ENCODE measurements around the gene NFAT5.
"Not testable (repeated sequence)": the region's sequence is repeated elsewhere in the genome, so short reads cannot be mapped to it uniquely, and the experiment has no call there.

NFAT5 gene

GRCh38 chr16:69720822-69721430, 155.2 kb downstream of the NFAT5 start:
- no peak overlapping the region for H3K27ac Mint-ChIP-seq

GRCh38 chr16:69721441-69721957, 155.7 kb downstream of the NFAT5 start:
- H3K36me3 Mint-ChIP-seq: no peaks in the 10 kb centered on the region
- no peak overlapping the region for H3K27ac Mint-ChIP-seq
- no peaks in the 10 kb centered on the region for H3K27me3 Mint-ChIP-seq
- no peak overlapping the region for H3K4me3 Mint-ChIP-seq
- H3K4me1 Mint-ChIP-seq: peaks cover 15% of the 10 kb centered on the region
- H3K9me3 Mint-ChIP-seq: no peaks in the 10 kb centered on the region

More at GRCh38 chr16:69720822-69721430, 155.2 kb downstream of the NFAT5 start:
- Mint-ChIP-seq H3K27me3 (no peaks in the 10 kb centered on the region), H3K4me3 (no peak overlapping the region), H3K9me3 (no peaks in the 10 kb centered on the region), H3K4me1 (peaks cover 9% of the 10 kb centered on the region), H3K36me3 (no peaks in the 10 kb centered on the region)

- peaks cover 26% of the 10 kb centered on the region for H3K4me1 Mint-ChIP-seq
- H3K4me3 Mint-ChIP-seq: no peak overlapping the region
- no peaks in the 10 kb centered on the region for H3K36me3 Mint-ChIP-seq
- peak overlapping the region; percentile 51 for H3K27ac Mint-ChIP-seq
- H3K9me3 Mint-ChIP-seq: no peaks in the 10 kb centered on the region
- no peaks in the 10 kb centered on the region for H3K27me3 Mint-ChIP-seq
These were observed 158.7 kb downstream of the NFAT5 start for GRCh38 chr16:69724414-69724873.

GRCh38 chr16:69724981-69725479, 159.3 kb downstream of the NFAT5 start:
- peak overlapping the region; percentile 51 for H3K27ac Mint-ChIP-seq
- H3K4me1 Mint-ChIP-seq: peaks cover 26% of the 10 kb centered on the region
- H3K27me3 Mint-ChIP-seq: no peaks in the 10 kb centered on the region
- H3K36me3 Mint-ChIP-seq: no peaks in the 10 kb centered on the region
- peak overlapping the region; percentile 11 for H3K4me3 Mint-ChIP-seq
- no peaks in the 10 kb centered on the region for H3K9me3 Mint-ChIP-seq

GRCh38 chr16:69725480-69726312, 159.9 kb downstream of the NFAT5 start:
- no peaks in the 10 kb centered on the region for H3K36me3 Mint-ChIP-seq
- H3K27me3 Mint-ChIP-seq: no peaks in the 10 kb centered on the region
- H3K9me3 Mint-ChIP-seq: no peaks in the 10 kb centered on the region
- peaks cover 26% of the 10 kb centered on the region for H3K4me1 Mint-ChIP-seq
- peak overlapping the region; percentile 85 for H3K4me3 Mint-ChIP-seq
- H3K27ac Mint-ChIP-seq: peak overlapping the region; percentile 78

GRCh38 chr16:69726313-69727060, 160.7 kb downstream of the NFAT5 start, which contains the start of gene NQO1:
NQO1 (minus strand) TSS chr16:69726560; CDS start chr16:69726439, 121 bp downstream.
- peak within 1 kb of the TSS; percentile 85 for H3K4me3 Mint-ChIP-seq
- H3K27ac Mint-ChIP-seq: peak within 1 kb of the TSS; percentile 78
- H3K4me1 Mint-ChIP-seq: peaks cover 26% of the 10 kb centered on the region
- H3K36me3 Mint-ChIP-seq: no peaks in the 10 kb centered on the region
- H3K27me3 Mint-ChIP-seq: no peaks in the 10 kb centered on the region
- H3K9me3 Mint-ChIP-seq: no peaks in the 10 kb centered on the region

- no peaks in the 10 kb centered on the region for H3K9me3 Mint-ChIP-seq
- H3K36me3 Mint-ChIP-seq: no peaks in the 10 kb centered on the region
- peak overlapping the region; percentile 59 for H3K27ac Mint-ChIP-seq
- H3K4me1 Mint-ChIP-seq: peaks cover 26% of the 10 kb centered on the region
- H3K4me3 Mint-ChIP-seq: no peak overlapping the region
- no peaks in the 10 kb centered on the region for H3K27me3 Mint-ChIP-seq
These were observed 162.1 kb downstream of the NFAT5 start for GRCh38 chr16:69727916-69728270.

GRCh38 chr16:69729030-69729429, 163.3 kb downstream of the NFAT5 start:
- not testable (repeated sequence) for H3K27ac Mint-ChIP-seq

GRCh38 chr16:69731280-69731679, 165.5 kb downstream of the NFAT5 start:
- H3K4me1 Mint-ChIP-seq: peaks cover 13% of the 10 kb centered on the region
- H3K27me3 Mint-ChIP-seq, H3K4me3 Mint-ChIP-seq, H3K27ac Mint-ChIP-seq, H3K36me3 Mint-ChIP-seq, H3K9me3 Mint-ChIP-seq: not testable (repeated sequence)

More at GRCh38 chr16:69729030-69729429, 163.3 kb downstream of the NFAT5 start:
- H3K36me3 Mint-ChIP-seq, H3K4me3 Mint-ChIP-seq, H3K27me3 Mint-ChIP-seq, H3K9me3 Mint-ChIP-seq: not testable (repeated sequence)
- H3K4me1 Mint-ChIP-seq: peaks cover 26% of the 10 kb centered on the region

GRCh38 chr16:69732101-69732500, 166.3 kb downstream of the NFAT5 start:
- peaks cover 5% of the 10 kb centered on the region for H3K4me1 Mint-ChIP-seq
- no peaks in the 10 kb centered on the region for H3K27me3 Mint-ChIP-seq
- no peak overlapping the region for H3K4me3 Mint-ChIP-seq
- no peak overlapping the region for H3K27ac Mint-ChIP-seq
- no peaks in the 10 kb centered on the region for H3K36me3 Mint-ChIP-seq
- no peaks in the 10 kb centered on the region for H3K9me3 Mint-ChIP-seq

- Mint-ChIP-seq H3K36me3 (peaks cover 12% of the 10 kb centered on the region), H3K9me3 (no peaks in the 10 kb centered on the region), H3K27ac (no peak overlapping the region), H3K4me3 (no peak overlapping the region), H3K4me1 (no peaks in the 10 kb centered on the region), H3K27me3 (no peaks in the 10 kb centered on the region)
These were observed 175.8 kb downstream of the NFAT5 start for GRCh38 chr16:69741519-69741918.

- Mint-ChIP-seq H3K4me3 (no peak overlapping the region), H3K27me3 (no peaks in the 10 kb centered on the region), H3K4me1 (peaks cover under 1% of the 10 kb centered on the region), H3K9me3 (no peaks in the 10 kb centered on the region), H3K36me3 (peaks cover 12% of the 10 kb centered on the region), H3K27ac (peak overlapping the region; percentile 25)
These were observed 176.5 kb downstream of the NFAT5 start for GRCh38 chr16:69741951-69742904.

- peaks cover 16% of the 10 kb centered on the region for H3K36me3 Mint-ChIP-seq
- H3K27me3 Mint-ChIP-seq: no peaks in the 10 kb centered on the region
- H3K9me3 Mint-ChIP-seq: no peaks in the 10 kb centered on the region
- peaks cover 5% of the 10 kb centered on the region for H3K4me1 Mint-ChIP-seq
- peak overlapping the region; percentile 88 for H3K27ac Mint-ChIP-seq
- no peak overlapping the region for H3K4me3 Mint-ChIP-seq
These were observed 178.8 kb downstream of the NFAT5 start for GRCh38 chr16:69744363-69745231.

GRCh38 chr16:69745232-69745612, 179.5 kb downstream of the NFAT5 start:
- peaks cover 16% of the 10 kb centered on the region for H3K36me3 Mint-ChIP-seq

More at GRCh38 chr16:69745232-69745612, 179.5 kb downstream of the NFAT5 start:
- Mint-ChIP-seq H3K4me1 (peaks cover 5% of the 10 kb centered on the region), H3K4me3 (no peak overlapping the region), H3K27me3 (no peaks in the 10 kb centered on the region), H3K27ac (no peak overlapping the region), H3K9me3 (no peaks in the 10 kb centered on the region)

All from activated naive CD4-positive, alpha-beta T cell treated with anti-CD3 and anti-CD28 coated beads, Interleukin-2, amount 50 U/mL, for 24 hours (primary cell).